ENCODE results near the gene AKR1C1.

GRCh38 chr10:4947635-4948596, 15.3 kb upstream of the AKR1C1 start:
- TF ChIP-seq, protein P1, sequence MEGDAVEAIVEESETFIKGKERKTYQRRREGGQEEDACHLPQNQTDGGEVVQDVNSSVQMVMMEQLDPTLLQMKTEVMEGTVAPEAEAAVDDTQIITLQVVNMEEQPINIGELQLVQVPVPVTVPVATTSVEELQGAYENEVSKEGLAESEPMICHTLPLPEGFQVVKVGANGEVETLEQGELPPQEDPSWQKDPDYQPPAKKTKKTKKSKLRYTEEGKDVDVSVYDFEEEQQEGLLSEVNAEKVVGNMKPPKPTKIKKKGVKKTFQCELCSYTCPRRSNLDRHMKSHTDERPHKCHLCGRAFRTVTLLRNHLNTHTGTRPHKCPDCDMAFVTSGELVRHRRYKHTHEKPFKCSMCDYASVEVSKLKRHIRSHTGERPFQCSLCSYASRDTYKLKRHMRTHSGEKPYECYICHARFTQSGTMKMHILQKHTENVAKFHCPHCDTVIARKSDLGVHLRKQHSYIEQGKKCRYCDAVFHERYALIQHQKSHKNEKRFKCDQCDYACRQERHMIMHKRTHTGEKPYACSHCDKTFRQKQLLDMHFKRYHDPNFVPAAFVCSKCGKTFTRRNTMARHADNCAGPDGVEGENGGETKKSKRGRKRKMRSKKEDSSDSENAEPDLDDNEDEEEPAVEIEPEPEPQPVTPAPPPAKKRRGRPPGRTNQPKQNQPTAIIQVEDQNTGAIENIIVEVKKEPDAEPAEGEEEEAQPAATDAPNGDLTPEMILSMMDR (IDR thresholded peaks at IDR 0.05), result no peak
- TF ChIP-seq POLR2A (IDR thresholded peaks at IDR 0.05), result no peak

Data from testis (tissue), 2 donors.